ENCODE data around the gene CRB2. TPM values are rescaled to one million over a fixed set of nuclear protein-coding genes. Genes with fewer than 3 reads are reported as not detected.

CRB2 gene
- total RNA-seq, 1 donor from 2014 or later = not detected

DNA sequence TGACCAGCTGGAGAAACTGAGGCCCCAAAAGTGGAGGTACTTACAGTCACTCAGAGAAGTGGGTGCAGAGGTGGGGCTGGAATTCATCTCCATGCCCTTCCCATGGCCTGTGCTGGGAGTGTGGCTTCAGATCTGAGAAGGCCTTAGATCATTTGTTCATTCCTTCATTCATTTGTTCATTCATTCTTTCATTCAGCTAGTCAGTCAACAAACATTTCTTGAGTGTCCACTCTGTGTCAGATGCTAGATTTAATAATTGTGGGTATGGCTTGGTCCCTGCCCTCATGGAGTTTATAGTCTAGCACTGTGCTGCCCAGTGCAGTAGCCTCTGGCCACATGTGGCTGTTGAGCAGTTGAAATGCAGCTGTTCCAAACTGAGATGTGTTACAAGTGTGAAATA is 19.0 kb upstream of the CRB2 start:
- Histone ChIP-seq H3K36me3 (ENCODE audit: control insufficient read depth, insufficient read depth, low read length) (no peaks in the 10 kb centered on the region), H3K27me3 (ENCODE audit: control insufficient read depth, insufficient read depth, low read length) (no peaks in the 10 kb centered on the region), H3K4me3 (ENCODE audit: low read depth, low read length) (no peak overlapping the region)
- TF ChIP-seq, protein P1, sequence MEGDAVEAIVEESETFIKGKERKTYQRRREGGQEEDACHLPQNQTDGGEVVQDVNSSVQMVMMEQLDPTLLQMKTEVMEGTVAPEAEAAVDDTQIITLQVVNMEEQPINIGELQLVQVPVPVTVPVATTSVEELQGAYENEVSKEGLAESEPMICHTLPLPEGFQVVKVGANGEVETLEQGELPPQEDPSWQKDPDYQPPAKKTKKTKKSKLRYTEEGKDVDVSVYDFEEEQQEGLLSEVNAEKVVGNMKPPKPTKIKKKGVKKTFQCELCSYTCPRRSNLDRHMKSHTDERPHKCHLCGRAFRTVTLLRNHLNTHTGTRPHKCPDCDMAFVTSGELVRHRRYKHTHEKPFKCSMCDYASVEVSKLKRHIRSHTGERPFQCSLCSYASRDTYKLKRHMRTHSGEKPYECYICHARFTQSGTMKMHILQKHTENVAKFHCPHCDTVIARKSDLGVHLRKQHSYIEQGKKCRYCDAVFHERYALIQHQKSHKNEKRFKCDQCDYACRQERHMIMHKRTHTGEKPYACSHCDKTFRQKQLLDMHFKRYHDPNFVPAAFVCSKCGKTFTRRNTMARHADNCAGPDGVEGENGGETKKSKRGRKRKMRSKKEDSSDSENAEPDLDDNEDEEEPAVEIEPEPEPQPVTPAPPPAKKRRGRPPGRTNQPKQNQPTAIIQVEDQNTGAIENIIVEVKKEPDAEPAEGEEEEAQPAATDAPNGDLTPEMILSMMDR (IDR thresholded peaks at IDR 0.05; ENCODE audit: insufficient read depth, low read length, severe bottlenecking) = no peak
- FAIRE-seq = no peak
- no peak for DNase-seq (ENCODE audit: low read depth)

DNA sequence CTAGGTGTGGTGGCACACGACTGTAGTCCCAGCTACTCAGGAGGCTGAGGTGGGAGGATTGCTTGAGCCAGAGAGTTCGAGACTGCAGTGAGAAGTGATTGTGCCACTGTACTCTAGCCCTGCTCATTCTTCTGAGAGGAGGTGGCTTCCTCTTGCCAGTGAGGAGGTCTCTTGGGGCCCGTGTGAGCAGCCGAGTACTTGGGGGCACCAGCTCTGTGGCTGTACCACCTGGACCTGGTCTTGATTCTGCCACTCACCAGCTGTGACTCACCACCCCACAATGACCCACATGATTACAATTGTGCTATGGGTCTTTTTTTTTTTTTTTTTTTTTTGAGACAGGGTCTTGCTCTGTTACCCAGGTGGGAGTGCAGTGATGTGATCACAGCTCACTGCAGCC is 18.0 kb upstream of the CRB2 start:
- H3K4me3 ChIP-seq (ENCODE audit: low read depth, low read length) = no peak overlapping the region
- H3K36me3 ChIP-seq (ENCODE audit: control insufficient read depth, insufficient read depth, low read length) = no peaks in the 10 kb centered on the region
- TF ChIP-seq, protein P1 (IDR thresholded peaks at IDR 0.05; ENCODE audit: insufficient read depth, low read length, severe bottlenecking) = no peak
- DNase-seq (ENCODE audit: low read depth) = no peak
- no peaks in the 10 kb centered on the region for H3K27me3 ChIP-seq (ENCODE audit: control insufficient read depth, insufficient read depth, low read length)
- FAIRE-seq = no peak

DNA sequence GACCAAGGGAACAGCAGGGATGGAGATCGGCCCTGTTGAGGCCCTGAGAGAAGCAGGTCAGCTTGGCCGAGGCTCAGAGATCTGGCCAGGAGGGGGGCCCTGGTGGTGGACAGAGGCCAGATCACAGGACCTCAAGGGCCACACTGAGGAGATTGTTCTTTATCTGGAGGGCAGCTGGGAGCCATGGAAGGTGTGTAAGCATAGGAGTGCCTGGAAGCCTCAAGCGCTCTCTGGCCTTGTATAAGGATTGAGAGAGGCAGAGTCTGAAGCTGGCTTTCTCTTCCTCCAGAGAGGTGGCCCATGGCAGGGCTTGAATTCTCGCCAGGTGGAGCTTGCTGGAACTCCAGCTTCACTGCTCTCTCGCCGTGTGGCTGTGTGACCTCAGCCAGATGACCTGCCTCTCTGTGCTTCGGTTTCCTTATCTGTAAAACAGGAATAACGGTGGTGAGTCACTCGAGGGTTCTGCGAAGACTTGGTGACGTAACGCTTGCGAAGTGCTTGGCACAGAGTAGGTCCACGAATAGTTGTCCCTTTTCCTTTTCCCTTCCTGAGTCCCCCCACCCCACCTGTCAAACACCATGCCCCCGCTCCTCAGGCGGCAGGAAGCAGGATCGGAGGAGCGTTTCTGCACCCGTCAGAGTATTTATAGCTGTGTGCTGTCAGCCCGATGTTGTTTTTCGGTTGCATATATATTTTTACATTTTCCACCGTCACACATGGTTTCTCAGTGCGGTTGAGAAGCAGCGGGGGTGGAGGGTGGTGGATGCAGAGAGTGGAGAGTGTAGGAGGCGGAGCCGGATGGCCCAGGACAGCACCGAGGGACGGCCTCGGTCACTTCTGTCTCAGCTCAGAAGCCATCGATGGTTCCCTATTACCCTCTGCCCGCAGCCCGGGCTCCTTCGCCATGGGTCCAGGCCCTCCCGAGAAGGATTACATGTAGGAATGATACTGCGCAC is 17.0 kb upstream of the CRB2 start:
- DNase-seq (ENCODE audit: low read depth) (no peak), FAIRE-seq (no peak)
- H3K4me3 ChIP-seq (ENCODE audit: low read depth, low read length) = no peak overlapping the region
- H3K36me3 ChIP-seq (ENCODE audit: control insufficient read depth, insufficient read depth, low read length) = no peaks in the 10 kb centered on the region
- TF ChIP-seq, protein P1 (IDR thresholded peaks at IDR 0.05; ENCODE audit: insufficient read depth, low read length, severe bottlenecking) = no peak
- H3K27me3 ChIP-seq (ENCODE audit: control insufficient read depth, insufficient read depth, low read length) = no peaks in the 10 kb centered on the region

DNA sequence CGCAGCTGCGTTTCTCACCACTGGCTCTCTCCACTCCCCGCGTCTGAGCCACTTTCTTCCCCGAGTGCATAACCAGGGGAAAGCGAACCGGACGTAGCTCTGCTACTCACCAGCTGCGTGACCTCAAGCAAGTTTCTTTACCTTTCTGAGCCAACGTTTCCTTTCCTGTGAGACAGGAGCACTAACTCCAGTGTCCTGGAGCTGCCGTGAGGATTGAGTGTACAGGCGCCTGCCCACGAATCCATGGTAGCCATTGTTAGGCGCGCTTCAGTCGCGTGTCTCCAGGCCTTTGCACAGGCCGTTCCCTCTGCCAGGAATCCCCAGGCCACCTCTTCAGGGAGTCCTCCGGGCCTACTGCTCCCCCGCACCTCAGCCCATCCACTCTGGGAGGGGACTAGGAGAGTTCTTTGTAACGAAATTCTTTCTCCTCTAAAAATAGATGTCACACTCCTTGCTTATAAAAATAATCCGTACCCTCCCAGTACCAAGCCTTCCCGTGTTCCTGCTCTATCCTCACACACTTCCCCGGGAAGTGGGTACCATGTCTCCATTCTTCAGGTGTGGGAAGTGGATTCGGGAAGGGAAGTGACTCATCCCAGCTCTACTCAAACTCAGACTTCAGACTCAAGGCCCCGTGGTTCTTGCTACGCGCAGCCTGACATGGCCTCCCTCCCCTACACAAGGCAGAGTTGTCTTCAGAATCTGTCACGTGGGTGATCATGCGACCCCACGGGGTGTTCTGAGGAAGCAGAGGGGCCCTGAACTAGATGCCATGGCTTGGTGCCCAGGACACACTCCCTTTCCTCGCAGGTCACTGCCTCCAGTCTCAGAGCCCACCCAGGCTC is 16.1 kb upstream of the CRB2 start:
- TF ChIP-seq, protein P1 (IDR thresholded peaks at IDR 0.05; ENCODE audit: insufficient read depth, low read length, severe bottlenecking) = no peak
- Histone ChIP-seq H3K36me3 (ENCODE audit: control insufficient read depth, insufficient read depth, low read length) (no peaks in the 10 kb centered on the region), H3K27me3 (ENCODE audit: control insufficient read depth, insufficient read depth, low read length) (no peaks in the 10 kb centered on the region), H3K4me3 (ENCODE audit: low read depth, low read length) (no peak overlapping the region)
- FAIRE-seq (no peak), DNase-seq (ENCODE audit: low read depth) (peak; percentile 30)

DNA sequence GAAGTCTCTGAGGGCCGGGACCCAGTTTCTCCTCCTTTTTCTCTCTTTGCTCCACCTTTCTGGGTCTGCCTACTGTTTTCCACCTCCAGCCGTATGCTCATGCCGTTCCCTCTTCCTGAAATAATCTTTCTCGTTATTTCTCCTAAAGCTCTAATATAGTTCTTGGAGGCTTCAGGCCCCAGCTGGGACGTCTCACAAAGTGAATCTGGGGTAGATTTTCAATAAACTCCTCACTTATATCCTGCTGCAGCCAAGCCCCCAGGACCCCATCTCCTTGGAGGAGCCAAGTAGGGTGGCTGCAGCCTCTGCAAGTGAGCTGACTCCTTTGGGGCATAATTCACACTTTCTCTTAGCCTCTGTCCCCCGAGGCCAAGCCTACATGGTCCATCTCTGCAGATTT is 14.2 kb upstream of the CRB2 start:
- Histone ChIP-seq H3K27me3 (ENCODE audit: control insufficient read depth, insufficient read depth, low read length) (no peaks in the 10 kb centered on the region), H3K36me3 (ENCODE audit: control insufficient read depth, insufficient read depth, low read length) (no peaks in the 10 kb centered on the region), H3K4me3 (ENCODE audit: low read depth, low read length) (no peak overlapping the region)
- TF ChIP-seq, protein P1 (IDR thresholded peaks at IDR 0.05; ENCODE audit: insufficient read depth, low read length, severe bottlenecking) = no peak
- FAIRE-seq = no peak
- no peak for DNase-seq (ENCODE audit: low read depth)
